ENCODE results near the gene DNAJB9.

GRCh38 chr7:108585843-108586242 lies 16.2 kb downstream of the DNAJB9 start:
- TF ChIP-seq, protein P1, sequence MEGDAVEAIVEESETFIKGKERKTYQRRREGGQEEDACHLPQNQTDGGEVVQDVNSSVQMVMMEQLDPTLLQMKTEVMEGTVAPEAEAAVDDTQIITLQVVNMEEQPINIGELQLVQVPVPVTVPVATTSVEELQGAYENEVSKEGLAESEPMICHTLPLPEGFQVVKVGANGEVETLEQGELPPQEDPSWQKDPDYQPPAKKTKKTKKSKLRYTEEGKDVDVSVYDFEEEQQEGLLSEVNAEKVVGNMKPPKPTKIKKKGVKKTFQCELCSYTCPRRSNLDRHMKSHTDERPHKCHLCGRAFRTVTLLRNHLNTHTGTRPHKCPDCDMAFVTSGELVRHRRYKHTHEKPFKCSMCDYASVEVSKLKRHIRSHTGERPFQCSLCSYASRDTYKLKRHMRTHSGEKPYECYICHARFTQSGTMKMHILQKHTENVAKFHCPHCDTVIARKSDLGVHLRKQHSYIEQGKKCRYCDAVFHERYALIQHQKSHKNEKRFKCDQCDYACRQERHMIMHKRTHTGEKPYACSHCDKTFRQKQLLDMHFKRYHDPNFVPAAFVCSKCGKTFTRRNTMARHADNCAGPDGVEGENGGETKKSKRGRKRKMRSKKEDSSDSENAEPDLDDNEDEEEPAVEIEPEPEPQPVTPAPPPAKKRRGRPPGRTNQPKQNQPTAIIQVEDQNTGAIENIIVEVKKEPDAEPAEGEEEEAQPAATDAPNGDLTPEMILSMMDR (tag by site-specific recombination; IDR thresholded peaks at IDR 0.05): no peak
- no peak for TF ChIP-seq ZFP37 (tag by site-specific recombination; IDR thresholded peaks at IDR 0.05)
- TF ChIP-seq ZBTB21 (tag by site-specific recombination; IDR thresholded peaks at IDR 0.05): no peak
